ENCODE measurements around the gene RPN1.

Gene RPN1

DNA sequence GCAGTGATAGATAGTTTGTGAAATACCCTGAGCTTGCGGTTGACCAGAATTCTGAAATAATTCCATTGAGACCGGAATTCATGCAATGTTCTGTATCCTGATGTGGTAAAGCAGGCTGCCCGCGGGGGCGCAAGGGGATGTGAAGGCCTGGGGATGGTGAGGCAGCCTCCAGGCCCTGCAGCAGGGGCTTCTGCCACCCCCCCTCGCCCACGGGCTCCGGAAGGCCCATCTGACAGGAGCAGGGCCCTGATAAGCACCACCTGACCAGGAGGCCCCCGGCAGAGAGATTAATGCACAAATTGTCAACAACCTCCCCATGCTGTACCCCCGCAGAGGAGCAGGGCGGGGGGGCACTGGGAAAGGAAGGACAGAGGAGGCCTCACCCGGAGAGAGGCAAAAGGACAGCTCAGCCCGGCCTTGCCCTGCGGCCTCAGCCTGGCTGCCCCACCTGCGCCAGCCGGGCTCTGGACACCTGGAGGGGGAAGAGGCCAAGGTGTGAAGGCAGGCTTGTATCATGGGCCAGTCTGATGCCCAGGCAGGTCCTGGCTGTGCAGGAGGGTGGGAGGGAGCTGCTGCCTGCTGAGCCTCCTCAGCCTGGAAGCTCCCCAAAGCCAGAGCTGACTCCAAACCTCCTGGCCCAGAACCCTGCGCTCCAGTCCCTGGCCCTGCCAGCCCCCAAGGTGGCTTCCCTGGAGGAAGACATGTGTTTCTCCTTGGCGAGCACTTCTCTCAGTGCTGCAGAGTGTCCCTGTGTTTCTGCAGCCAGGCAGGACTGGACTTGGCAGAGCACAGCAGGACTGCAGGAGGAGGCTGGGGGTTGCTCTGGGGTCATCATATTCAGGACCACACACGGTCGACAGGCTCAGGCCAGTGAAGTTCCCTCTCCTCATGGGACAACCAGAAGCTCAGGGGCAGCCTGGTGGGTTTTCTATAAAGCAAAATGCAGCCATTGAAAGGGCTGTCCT is 46.5 kb downstream of the RPN1 start:
- DNase-seq (ENCODE audit: low spot score), result no peak
- in situ Hi-C loops (cut with MboI; ENCODE audit: low pct_unique_long_range_greater_than_20kb, low sequenced_read_pairs, unreplicated experiment), result loop anchor here (25.0 kb wide), 1 partner anchor 517 kb away; no protein-coding TSS in a partner anchor
- TF ChIP-seq CTCF (IDR thresholded peaks at IDR 0.05; ENCODE audit: extremely low read depth, insufficient read depth, missing control alignments), result no peak

DNA sequence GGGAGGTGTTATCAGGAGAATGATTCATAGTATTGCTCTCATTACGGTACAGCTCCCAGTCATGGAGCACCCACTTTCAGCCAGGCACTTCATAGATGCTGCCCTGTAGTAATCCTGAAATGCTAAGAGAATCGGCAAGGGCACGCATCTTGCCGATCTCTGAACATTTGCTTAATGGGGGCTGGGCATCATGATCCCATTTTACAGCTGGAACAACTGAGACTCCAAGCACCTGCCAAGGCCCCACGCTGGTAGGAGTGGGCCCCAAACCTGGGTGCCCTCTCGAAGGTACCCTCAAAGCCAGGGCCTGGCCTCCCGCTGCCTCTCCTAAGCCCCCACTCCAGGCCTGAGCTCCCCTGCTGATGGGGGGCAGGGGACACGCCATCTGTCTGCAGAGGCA is 47.3 kb downstream of the RPN1 start:
- TF ChIP-seq CTCF (IDR thresholded peaks at IDR 0.05; ENCODE audit: extremely low read depth, insufficient read depth, missing control alignments), result no peak
- in situ Hi-C loops (cut with MboI; ENCODE audit: low pct_unique_long_range_greater_than_20kb, low sequenced_read_pairs, unreplicated experiment), result loop anchor here (25.0 kb wide), 1 partner anchor 516 kb away; no protein-coding TSS in a partner anchor
- DNase-seq (ENCODE audit: low spot score), result no peak

GRCh38 chr3:128598884-128599664 is 51.5 kb downstream of the RPN1 start:
- no peak for DNase-seq (ENCODE audit: low spot score)
- in situ Hi-C loops (cut with MboI; ENCODE audit: low pct_unique_long_range_greater_than_20kb, low sequenced_read_pairs, unreplicated experiment), result no loop called here
- TF ChIP-seq CTCF (IDR thresholded peaks at IDR 0.05; ENCODE audit: extremely low read depth, insufficient read depth, missing control alignments), result no peak

GRCh38 chr3:128597900-128598299 is 52.7 kb downstream of the RPN1 start:
- no peak for TF ChIP-seq CTCF (IDR thresholded peaks at IDR 0.05; ENCODE audit: extremely low read depth, insufficient read depth, missing control alignments)
- in situ Hi-C loops (cut with MboI; ENCODE audit: low pct_unique_long_range_greater_than_20kb, low sequenced_read_pairs, unreplicated experiment), result no loop called here
- DNase-seq (ENCODE audit: low spot score), result no peak

DNA sequence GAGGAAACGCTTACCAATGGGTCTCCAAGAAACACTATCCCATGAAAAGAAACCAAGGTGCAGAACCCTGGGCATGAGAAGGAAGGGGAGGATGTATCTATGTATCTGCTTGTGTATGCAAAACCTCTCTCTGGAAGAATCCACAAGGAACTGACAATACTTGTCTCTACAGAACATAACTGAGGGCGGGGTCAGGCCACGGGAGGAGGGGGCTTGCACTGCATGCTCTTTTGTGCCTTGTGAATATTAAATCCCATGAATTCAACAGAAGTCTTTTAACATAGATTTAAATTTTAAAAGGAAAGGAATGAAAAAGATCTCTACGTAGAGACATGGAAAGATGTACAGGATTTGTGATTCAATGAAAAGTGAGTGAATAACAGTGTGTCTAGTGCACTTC is 57.8 kb downstream of the RPN1 start:
- in situ Hi-C loops (cut with MboI; ENCODE audit: low pct_unique_long_range_greater_than_20kb, low sequenced_read_pairs, unreplicated experiment), result no loop called here
- no peak for DNase-seq (ENCODE audit: low spot score)
- no peak for TF ChIP-seq CTCF (IDR thresholded peaks at IDR 0.05; ENCODE audit: extremely low read depth, insufficient read depth, missing control alignments)

GRCh38 chr3:128591738-128592426 is 58.7 kb downstream of the RPN1 start:
- TF ChIP-seq CTCF (IDR thresholded peaks at IDR 0.05; ENCODE audit: extremely low read depth, insufficient read depth, missing control alignments), result no peak
- DNase-seq (ENCODE audit: low spot score), result no peak
- in situ Hi-C loops (cut with MboI; ENCODE audit: low pct_unique_long_range_greater_than_20kb, low sequenced_read_pairs, unreplicated experiment), result no loop called here
